ENCODE results near the gene UBIAD1.

DNA sequence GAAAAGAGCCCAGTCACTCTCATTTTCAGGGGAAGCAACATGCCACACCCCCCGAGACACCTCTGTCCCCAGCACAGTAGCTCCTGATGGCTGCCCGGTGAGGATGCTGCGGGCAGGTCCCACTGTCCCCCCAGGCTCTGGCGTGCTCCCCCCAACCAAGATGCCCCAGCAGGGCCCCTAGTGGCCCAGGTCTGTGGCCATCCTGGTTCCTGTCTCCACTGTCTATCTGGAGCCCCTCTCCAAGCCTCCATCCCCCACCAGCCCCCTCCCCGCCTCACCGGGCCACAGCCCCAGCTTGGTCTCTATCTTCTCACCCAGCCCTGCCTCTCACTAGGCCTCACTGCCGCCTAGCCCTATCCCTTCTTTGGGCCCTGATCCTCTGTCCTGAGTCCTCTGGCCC is 61.8 kb downstream of the UBIAD1 start:
- TF ChIP-seq TP53 (CRISPR knock-in tag; IDR thresholded peaks at IDR 0.05): no peak
- TF ChIP-seq CREB1 (CRISPR knock-in tag; IDR thresholded peaks at IDR 0.05): no peak

All from WTC11 (cell line).